ENCODE measurements around the gene SMARCAD1. TPM values are rescaled to one million over a fixed set of nuclear protein-coding genes. Genes with fewer than 3 reads are reported as not detected.
A peak's percentile ranks its signal among the peaks of the same experiment; 100 is the strongest.

Gene SMARCAD1
- total RNA-seq, 1 experiment from 2014 or later = 17.0 TPM

GRCh38 chr4:94274912-94275311, 67.2 kb downstream of the SMARCAD1 start:
- no peak overlapping the region for H3K27ac ChIP-seq (ENCODE audit: low read length)
- ChIA-PET POLR2A (ENCODE audit: unreplicated experiment) (no interaction called here), CTCF (no interaction called here)
- no peaks in the 10 kb centered on the region for H4K20me1 ChIP-seq (ENCODE audit: low read length)
- no peak overlapping the region for H2AFZ ChIP-seq (ENCODE audit: low read length)
- DNase-seq = peak; percentile 46
- H3K4me1 ChIP-seq (ENCODE audit: insufficient read depth, low read length) = no peaks in the 10 kb centered on the region
- peaks cover 17% of the 10 kb centered on the region; the same call in 1 of the 2 replicates for H3K36me3 ChIP-seq (ENCODE audit: low read depth, low read length)
- H3F3A ChIP-seq (ENCODE audit: low read length, unreplicated experiment) = no peaks in the 10 kb centered on the region
- TF ChIP-seq, protein P1, sequence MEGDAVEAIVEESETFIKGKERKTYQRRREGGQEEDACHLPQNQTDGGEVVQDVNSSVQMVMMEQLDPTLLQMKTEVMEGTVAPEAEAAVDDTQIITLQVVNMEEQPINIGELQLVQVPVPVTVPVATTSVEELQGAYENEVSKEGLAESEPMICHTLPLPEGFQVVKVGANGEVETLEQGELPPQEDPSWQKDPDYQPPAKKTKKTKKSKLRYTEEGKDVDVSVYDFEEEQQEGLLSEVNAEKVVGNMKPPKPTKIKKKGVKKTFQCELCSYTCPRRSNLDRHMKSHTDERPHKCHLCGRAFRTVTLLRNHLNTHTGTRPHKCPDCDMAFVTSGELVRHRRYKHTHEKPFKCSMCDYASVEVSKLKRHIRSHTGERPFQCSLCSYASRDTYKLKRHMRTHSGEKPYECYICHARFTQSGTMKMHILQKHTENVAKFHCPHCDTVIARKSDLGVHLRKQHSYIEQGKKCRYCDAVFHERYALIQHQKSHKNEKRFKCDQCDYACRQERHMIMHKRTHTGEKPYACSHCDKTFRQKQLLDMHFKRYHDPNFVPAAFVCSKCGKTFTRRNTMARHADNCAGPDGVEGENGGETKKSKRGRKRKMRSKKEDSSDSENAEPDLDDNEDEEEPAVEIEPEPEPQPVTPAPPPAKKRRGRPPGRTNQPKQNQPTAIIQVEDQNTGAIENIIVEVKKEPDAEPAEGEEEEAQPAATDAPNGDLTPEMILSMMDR (conservative IDR thresholded peaks at IDR 0.05; ENCODE audit: low read depth, low read length) = no peak
- TF ChIP-seq EZH2 (IDR thresholded peaks at IDR 0.05; ENCODE audit: low read length, unreplicated experiment) (no peak), EZH2phosphoT487 (IDR thresholded peaks at IDR 0.05; ENCODE audit: borderline replicate concordance, low read length) (no peak)
- H3K9ac ChIP-seq (ENCODE audit: low read length) = no peak overlapping the region
- ATAC-seq = peak; percentile 78
- H3K4me2 ChIP-seq (ENCODE audit: low read length) = no peak overlapping the region
- H3K9me3 ChIP-seq (ENCODE audit: low read length) = no peaks in the 10 kb centered on the region
- intact Hi-C loops (cut with micrococcal nuclease) = no loop called here
- H3K4me3 ChIP-seq (ENCODE audit: low read length) = no peak overlapping the region
- no peaks in the 10 kb centered on the region for H3K9me2 ChIP-seq (replicated peaks; ENCODE audit: low read length)
- no TSS peak for BruUV-seq (replicated peaks)
- no peaks in the 10 kb centered on the region for H3K79me2 ChIP-seq (ENCODE audit: low read length)
- no peaks in the 10 kb centered on the region for H3K27me3 ChIP-seq (ENCODE audit: low read length)

DNA sequence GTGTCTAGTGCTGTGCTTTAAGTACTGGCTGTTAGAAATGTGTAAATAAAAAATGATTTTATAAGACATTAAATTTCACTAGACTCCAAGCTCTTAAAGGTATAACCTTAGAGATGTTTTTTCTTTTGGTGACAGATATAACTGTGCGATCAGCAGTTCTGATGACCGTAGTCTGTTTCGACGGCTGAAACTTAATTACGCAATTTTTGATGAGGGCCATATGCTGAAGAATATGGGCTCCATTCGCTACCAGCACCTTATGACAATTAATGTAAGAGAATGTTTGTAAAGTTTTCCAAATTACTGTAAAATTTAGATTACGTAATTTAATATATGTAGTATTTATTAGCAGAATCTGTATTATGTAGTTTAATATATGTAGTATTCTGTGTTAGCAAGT, 68.5 kb downstream of the SMARCAD1 start:
- ChIA-PET CTCF (no interaction called here), POLR2A (ENCODE audit: unreplicated experiment) (no interaction called here)
- H3K27me3 ChIP-seq (ENCODE audit: low read length) = no peaks in the 10 kb centered on the region
- H3F3A ChIP-seq (ENCODE audit: low read length, unreplicated experiment) = no peaks in the 10 kb centered on the region
- no peaks in the 10 kb centered on the region for H3K9me3 ChIP-seq (ENCODE audit: low read length)
- H3K4me2 ChIP-seq (ENCODE audit: low read length) = no peak overlapping the region
- no peak overlapping the region for H3K4me3 ChIP-seq (ENCODE audit: low read length)
- H3K36me3 ChIP-seq (ENCODE audit: low read depth, low read length) = peaks cover 12% of the 10 kb centered on the region; the same call in 1 of the 2 replicates
- H3K9me2 ChIP-seq (replicated peaks; ENCODE audit: low read length) = no peaks in the 10 kb centered on the region
- BruUV-seq (replicated peaks) = no TSS peak
- no peak overlapping the region for H2AFZ ChIP-seq (ENCODE audit: low read length)
- TF ChIP-seq EZH2phosphoT487 (IDR thresholded peaks at IDR 0.05; ENCODE audit: borderline replicate concordance, low read length) = no peak
- TF ChIP-seq, protein P1 (conservative IDR thresholded peaks at IDR 0.05; ENCODE audit: low read depth, low read length) = no peak
- no peak for TF ChIP-seq EZH2 (IDR thresholded peaks at IDR 0.05; ENCODE audit: low read length, unreplicated experiment)
- H3K79me2 ChIP-seq (ENCODE audit: low read length) = no peaks in the 10 kb centered on the region
- intact Hi-C loops (cut with micrococcal nuclease) = no loop called here
- DNase-seq = no peak
- no peak for ATAC-seq
- no peaks in the 10 kb centered on the region for H4K20me1 ChIP-seq (ENCODE audit: low read length)
- no peaks in the 10 kb centered on the region for H3K4me1 ChIP-seq (ENCODE audit: insufficient read depth, low read length)
- no peak overlapping the region for H3K27ac ChIP-seq (ENCODE audit: low read length)
- no peak overlapping the region for H3K9ac ChIP-seq (ENCODE audit: low read length)

- H2AFZ ChIP-seq (ENCODE audit: low read length) = no peak overlapping the region
- CTCF ChIA-PET = no interaction called here
- BruUV-seq (replicated peaks) = no TSS peak
- no peak overlapping the region for H3K4me3 ChIP-seq (ENCODE audit: low read length)
- no peaks in the 10 kb centered on the region for H3F3A ChIP-seq (ENCODE audit: low read length, unreplicated experiment)
- peaks cover 12% of the 10 kb centered on the region; the same call in 1 of the 2 replicates for H3K36me3 ChIP-seq (ENCODE audit: low read depth, low read length)
- DNase-seq (no peak), ATAC-seq (no peak)
- no peaks in the 10 kb centered on the region for H3K9me3 ChIP-seq (ENCODE audit: low read length)
- H3K79me2 ChIP-seq (ENCODE audit: low read length) = no peaks in the 10 kb centered on the region
- H3K27me3 ChIP-seq (ENCODE audit: low read length) = no peaks in the 10 kb centered on the region
- H3K9me2 ChIP-seq (replicated peaks; ENCODE audit: low read length) = no peaks in the 10 kb centered on the region
- no peak overlapping the region for H3K27ac ChIP-seq (ENCODE audit: low read length)
- H3K9ac ChIP-seq (ENCODE audit: low read length) = no peak overlapping the region
- intact Hi-C loops (cut with micrococcal nuclease) = no loop called here
- H4K20me1 ChIP-seq (ENCODE audit: low read length) = no peaks in the 10 kb centered on the region
- H3K4me1 ChIP-seq (ENCODE audit: insufficient read depth, low read length) = no peaks in the 10 kb centered on the region
- POLR2A ChIA-PET (ENCODE audit: unreplicated experiment) = no interaction called here
- TF ChIP-seq EZH2phosphoT487 (IDR thresholded peaks at IDR 0.05; ENCODE audit: borderline replicate concordance, low read length) (no peak), EZH2 (IDR thresholded peaks at IDR 0.05; ENCODE audit: low read length, unreplicated experiment) (no peak)
- TF ChIP-seq, protein P1 (conservative IDR thresholded peaks at IDR 0.05; ENCODE audit: low read depth, low read length) = no peak
- H3K4me2 ChIP-seq (ENCODE audit: low read length) = no peak overlapping the region
These were observed 69.9 kb downstream of the SMARCAD1 start for GRCh38 chr4:94277534-94277933.
